Mesendoderm (in vitro differentiated cells): ENCODE results near the gene YKT6.

Experiments
- DNase-seq: peaks from one replicate; pipeline ENCODE4 v3.0.0; 2013
- H2AK5ac ChIP-seq: 2 replicates; pipeline ENCODE4 v1.6.1; 2013; ENCODE audit warnings: low read length, inconsistent platforms
- H2BK120ac ChIP-seq: 2 replicates; pipeline ENCODE4 v1.6.1; 2013; ENCODE audit warnings: low read depth, mild to moderate bottlenecking, low read length, moderate library complexity, mixed read lengths
- H2BK15ac ChIP-seq: replicated peaks from 2 replicates; pipeline ENCODE4 v1.6.1; 2013; ENCODE audit warnings: low read depth, mild to moderate bottlenecking, moderate library complexity
- H2BK5ac ChIP-seq: 2 replicates; pipeline ENCODE4 v1.6.1; 2013; ENCODE audit warnings: low read length, inconsistent platforms
- H3K18ac ChIP-seq: 2 replicates; pipeline ENCODE4 v1.6.1; 2013; ENCODE audit warnings: mild to moderate bottlenecking, low read length, mixed read lengths
- H3K23ac ChIP-seq: one replicate; pipeline ENCODE4 v1.6.1; 2013; ENCODE audit warnings: low read length
- H3K27ac ChIP-seq: 2 replicates; pipeline ENCODE4 v1.5.1; 2013; ENCODE audit warnings: low read depth, mild to moderate bottlenecking, inconsistent platforms, low read length, moderate library complexity
- H3K27me3 ChIP-seq: 2 replicates; pipeline ENCODE4 v1.6.1; 2013; ENCODE audit warnings: low read length, control low read depth, mild to moderate bottlenecking, inconsistent platforms; ENCODE audit not compliant: insufficient read depth, poor library complexity
- H3K36me3 ChIP-seq: 2 replicates; pipeline ENCODE4 v1.6.1; 2013; ENCODE audit warnings: low read length, inconsistent platforms; ENCODE audit not compliant: control insufficient read depth, insufficient read depth
- H3K4ac ChIP-seq: one replicate; pipeline ENCODE4 v1.6.1; 2013; ENCODE audit warnings: low read depth, mild to moderate bottlenecking, low read length, moderate library complexity
- H3K4me1 ChIP-seq: 2 replicates; pipeline ENCODE4 v1.6.1; 2013; ENCODE audit warnings: low read depth, low read length, inconsistent platforms; ENCODE audit not compliant: control insufficient read depth
- H3K4me2 ChIP-seq: 2 replicates; pipeline ENCODE4 v1.6.1; 2013; ENCODE audit warnings: low read length
- H3K4me3 ChIP-seq: 2 replicates; pipeline ENCODE4 v1.5.1; 2013; ENCODE audit warnings: mild to moderate bottlenecking, low read length
- H3K56ac ChIP-seq: one replicate; pipeline ENCODE4 v1.6.1; 2013; ENCODE audit warnings: low read length
- H3K79me1 ChIP-seq: 2 replicates; pipeline ENCODE4 v1.6.1; 2013; ENCODE audit warnings: low read length, inconsistent platforms
- H3K79me2 ChIP-seq: 2 replicates; pipeline ENCODE4 v1.6.1; 2013; ENCODE audit warnings: mild to moderate bottlenecking, low read length; ENCODE audit not compliant: control insufficient read depth, insufficient read depth
- H3K9ac ChIP-seq: 2 replicates; pipeline ENCODE4 v1.6.1; 2013; ENCODE audit warnings: low read length, inconsistent platforms
- H4K5ac ChIP-seq: one replicate; pipeline ENCODE4 v1.6.1; 2013; ENCODE audit warnings: low read length
- H4K8ac ChIP-seq: one replicate; pipeline ENCODE4 v1.6.1; 2013; ENCODE audit warnings: low read depth, mild to moderate bottlenecking, control low read depth, low read length, moderate library complexity
- WGBS: extraction: QIAGEN DNeasy Blood & Tissue Kit; methylation state at CpG from one replicate; pipeline ENCODE4 v1.1.7; 2013; ENCODE audit warnings: low lambda C conversion rate, missing lambda C conversion rate; ENCODE audit not compliant: insufficient coverage; ENCODE audit errors: extremely low coverage; 5-methylcytosine and 5-hydroxymethylcytosine counted together

The YKT6 gene

DNA sequence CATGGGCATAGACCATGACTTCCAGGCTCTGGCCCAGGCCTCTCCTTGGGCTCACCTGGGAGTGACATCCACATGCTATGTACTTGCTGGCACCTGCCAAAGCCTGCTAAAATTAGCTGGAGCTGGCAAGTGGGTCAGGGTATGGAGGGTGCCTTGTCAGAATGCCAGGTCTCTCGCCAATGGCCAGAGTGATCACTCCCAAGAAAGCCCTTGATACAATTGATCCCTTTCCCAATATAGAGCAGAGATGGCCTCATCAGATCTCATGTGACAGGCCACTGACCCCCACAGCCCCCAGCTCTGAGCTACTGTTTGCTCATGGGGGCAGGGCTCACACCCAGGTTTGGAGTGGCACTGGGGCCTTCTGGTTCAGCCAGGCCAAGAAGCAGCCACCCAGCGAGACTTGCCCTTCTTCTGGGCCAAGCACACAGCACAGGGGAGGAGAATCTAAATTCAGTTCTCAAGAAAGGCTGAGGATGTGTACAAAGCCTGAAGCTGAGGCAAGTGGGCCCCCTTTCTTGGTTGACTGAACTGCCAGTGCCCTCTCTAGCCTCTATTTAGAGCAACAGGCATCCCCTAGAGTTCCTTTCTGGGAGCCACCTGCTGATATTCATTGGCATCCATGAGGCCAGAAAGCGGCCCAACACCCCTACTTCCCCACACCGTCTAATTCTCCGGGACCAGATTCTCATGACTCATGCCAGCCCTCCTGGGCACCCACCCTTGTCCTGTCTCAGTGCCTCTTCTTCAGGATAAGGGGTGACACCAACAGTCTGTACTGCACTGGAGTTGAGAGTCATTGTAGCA is 40.8 kb upstream of the YKT6 start:
- no peak overlapping the region for H4K8ac ChIP-seq
- H3K4me2 ChIP-seq: no peak overlapping the region
- no peak overlapping the region for H3K56ac ChIP-seq
- H2AK5ac ChIP-seq: no peak overlapping the region
- H3K4ac ChIP-seq: no peak overlapping the region
- no peak overlapping the region for H2BK15ac ChIP-seq
- WGBS: no CpG with 5 or more reads among the region's 5 CpGs
- H3K27me3 ChIP-seq: no peaks in the 10 kb centered on the region
- no peak overlapping the region for H3K9ac ChIP-seq
- H3K4me1 ChIP-seq: no peaks in the 10 kb centered on the region
- no peaks in the 10 kb centered on the region for H3K36me3 ChIP-seq
- no peaks in the 10 kb centered on the region for H3K79me1 ChIP-seq
- no peak overlapping the region for H3K27ac ChIP-seq
- no peak overlapping the region for H2BK5ac ChIP-seq
- DNase-seq: no peak
- H3K23ac ChIP-seq: no peak overlapping the region
- H3K18ac ChIP-seq: no peak overlapping the region
- H3K79me2 ChIP-seq: no peaks in the 10 kb centered on the region
- H4K5ac ChIP-seq: no peak overlapping the region
- no peak overlapping the region for H3K4me3 ChIP-seq
- H2BK120ac ChIP-seq: no peak overlapping the region

GRCh38 chr7:44161371-44161770 is 39.4 kb upstream of the YKT6 start:
- Histone ChIP-seq H3K79me2 (no peaks in the 10 kb centered on the region), H3K36me3 (no peaks in the 10 kb centered on the region), H3K23ac (no peak overlapping the region), H3K18ac (no peak overlapping the region), H2BK120ac (no peak overlapping the region), H2BK15ac (no peak overlapping the region), H3K4me1 (no peaks in the 10 kb centered on the region), H3K4ac (no peak overlapping the region), H4K5ac (no peak overlapping the region), H3K56ac (no peak overlapping the region), H3K9ac (no peak overlapping the region), H2AK5ac (no peak overlapping the region), H4K8ac (no peak overlapping the region), H3K27me3 (no peaks in the 10 kb centered on the region), H2BK5ac (no peak overlapping the region), H3K4me3 (no peak overlapping the region), H3K27ac (no peak overlapping the region), H3K79me1 (no peaks in the 10 kb centered on the region), H3K4me2 (no peak overlapping the region)
- no peak for DNase-seq
- no CpG with 5 or more reads among the region's 2 CpGs for WGBS

- Histone ChIP-seq H3K27ac (no peak overlapping the region), H4K8ac (no peak overlapping the region), H3K9ac (no peak overlapping the region), H2BK15ac (no peak overlapping the region), H2BK5ac (no peak overlapping the region), H3K27me3 (no peaks in the 10 kb centered on the region), H3K18ac (no peak overlapping the region), H3K79me1 (no peaks in the 10 kb centered on the region), H2BK120ac (no peak overlapping the region), H2AK5ac (no peak overlapping the region), H4K5ac (no peak overlapping the region), H3K4me1 (no peaks in the 10 kb centered on the region), H3K4ac (no peak overlapping the region), H3K79me2 (no peaks in the 10 kb centered on the region), H3K4me2 (no peak overlapping the region), H3K56ac (no peak overlapping the region), H3K4me3 (no peak overlapping the region), H3K23ac (no peak overlapping the region), H3K36me3 (no peaks in the 10 kb centered on the region)
- no CpG with 5 or more reads among the region's 4 CpGs for WGBS
- DNase-seq: no peak
Observed at GRCh38 chr7:44162179-44162578, 38.6 kb upstream of the YKT6 start.

GRCh38 chr7:44162785-44163395 is 37.9 kb upstream of the YKT6 start:
- Histone ChIP-seq H3K27ac (no peak overlapping the region), H2BK15ac (no peak overlapping the region), H3K27me3 (no peaks in the 10 kb centered on the region), H3K9ac (no peak overlapping the region), H2BK120ac (no peak overlapping the region), H3K79me2 (no peaks in the 10 kb centered on the region), H2AK5ac (no peak overlapping the region), H3K56ac (no peak overlapping the region), H3K23ac (no peak overlapping the region), H3K4me2 (no peak overlapping the region), H3K18ac (no peak overlapping the region), H2BK5ac (no peak overlapping the region), H4K5ac (no peak overlapping the region), H3K4ac (no peak overlapping the region), H3K4me1 (no peaks in the 10 kb centered on the region), H3K4me3 (no peak overlapping the region), H3K36me3 (no peaks in the 10 kb centered on the region), H4K8ac (no peak overlapping the region), H3K79me1 (no peaks in the 10 kb centered on the region)
- WGBS: no CpG with 5 or more reads among the region's 1 CpG
- peak; percentile 45 for DNase-seq

DNA sequence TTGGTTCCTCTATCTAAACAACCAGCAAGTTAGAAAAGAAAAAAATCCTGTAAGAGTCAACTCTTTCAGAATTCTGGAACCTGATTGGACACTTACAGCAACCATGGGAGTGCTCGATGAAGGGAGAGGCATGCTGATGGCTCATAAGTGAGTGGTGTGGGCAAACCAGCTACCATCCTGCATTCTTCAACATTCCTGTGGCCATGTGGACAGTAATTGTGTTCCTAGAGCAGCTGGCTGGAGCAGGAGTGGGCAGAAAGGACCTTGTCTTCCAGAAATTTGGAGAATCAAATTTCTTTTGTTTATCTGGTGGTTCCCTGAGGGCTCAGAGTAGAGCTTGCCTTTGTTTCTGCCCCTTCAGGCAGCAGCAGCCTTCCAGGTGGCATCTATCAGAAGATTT is 37.2 kb upstream of the YKT6 start:
- Histone ChIP-seq H4K8ac (no peak overlapping the region), H3K4me2 (no peak overlapping the region), H3K27ac (no peak overlapping the region), H4K5ac (no peak overlapping the region), H2BK5ac (no peak overlapping the region), H3K27me3 (no peaks in the 10 kb centered on the region), H3K23ac (no peak overlapping the region), H3K79me1 (no peaks in the 10 kb centered on the region), H2BK15ac (no peak overlapping the region), H3K4me1 (no peaks in the 10 kb centered on the region), H3K9ac (no peak overlapping the region), H2AK5ac (no peak overlapping the region), H3K79me2 (no peaks in the 10 kb centered on the region), H2BK120ac (no peak overlapping the region), H3K4me3 (no peak overlapping the region), H3K56ac (no peak overlapping the region), H3K4ac (no peak overlapping the region), H3K18ac (no peak overlapping the region), H3K36me3 (no peaks in the 10 kb centered on the region)
- no CpG with 5 or more reads among the region's 1 CpG for WGBS
- DNase-seq: peak; percentile 15

DNA sequence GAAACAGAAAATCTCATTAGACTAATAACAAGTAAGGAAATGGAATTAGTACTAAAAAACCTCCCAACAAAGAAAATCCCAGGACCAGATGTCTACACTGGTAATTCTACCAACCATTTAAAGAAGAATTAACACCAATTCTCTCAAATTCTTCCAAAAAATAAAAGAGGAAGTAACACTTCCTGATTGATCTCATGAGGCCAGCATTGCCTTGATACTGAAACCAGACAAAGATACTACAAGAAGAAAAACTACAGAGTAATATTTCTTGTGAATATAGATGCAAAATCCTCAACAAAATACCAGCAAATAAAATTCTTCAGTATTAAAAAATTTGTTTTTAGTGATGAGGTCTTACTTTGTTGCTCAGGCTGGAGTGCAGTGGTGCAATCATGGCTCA is 32.9 kb upstream of the YKT6 start:
- Histone ChIP-seq H3K4ac (no peak overlapping the region), H3K4me1 (no peaks in the 10 kb centered on the region), H3K4me2 (no peak overlapping the region), H3K23ac (no peak overlapping the region), H2BK5ac (no peak overlapping the region), H2BK120ac (no peak overlapping the region), H3K56ac (no peak overlapping the region), H4K5ac (no peak overlapping the region), H3K9ac (no peak overlapping the region), H2AK5ac (no peak overlapping the region), H3K27ac (no peak overlapping the region), H3K79me2 (no peaks in the 10 kb centered on the region), H3K4me3 (no peak overlapping the region), H4K8ac (no peak overlapping the region), H3K27me3 (no peaks in the 10 kb centered on the region), H3K36me3 (no peaks in the 10 kb centered on the region), H2BK15ac (no peak overlapping the region), H3K18ac (no peak overlapping the region), H3K79me1 (no peaks in the 10 kb centered on the region)
- no peak for DNase-seq
